ENCODE results near the gene NOX5.

NOX5 gene

GRCh38 chr15:69034352-69034751 is 19.9 kb downstream of the NOX5 start:
- no peaks in the 10 kb centered on the region for H3K36me3 Mint-ChIP-seq (ENCODE audit: insufficient read depth)
- H3K27me3 Mint-ChIP-seq, result peaks cover 47% of the 10 kb centered on the region
- no peak overlapping the region for H3K4me3 Mint-ChIP-seq
- no peak for ATAC-seq (replicated peaks; ENCODE audit: extremely low read depth, poor library complexity, severe bottlenecking)
- H3K4me1 Mint-ChIP-seq, result peaks cover 4% of the 10 kb centered on the region
- no peaks in the 10 kb centered on the region for H3K9me3 Mint-ChIP-seq
- no peak overlapping the region for H3K27ac Mint-ChIP-seq (ENCODE audit: low read depth)
- no peak for DNase-seq (ENCODE audit: low spot score in 2 of 2)

- ATAC-seq (replicated peaks; ENCODE audit: extremely low read depth, poor library complexity, severe bottlenecking), result no peak
- Mint-ChIP-seq H3K27me3 (peaks cover 40% of the 10 kb centered on the region), H3K36me3 (ENCODE audit: insufficient read depth) (no peaks in the 10 kb centered on the region), H3K27ac (ENCODE audit: low read depth) (no peak overlapping the region), H3K4me3 (no peak overlapping the region), H3K9me3 (no peaks in the 10 kb centered on the region), H3K4me1 (peaks cover 4% of the 10 kb centered on the region)
- DNase-seq (ENCODE audit: low spot score in 2 of 2), result no peak
Observed at GRCh38 chr15:69035205-69035917, 20.9 kb downstream of the NOX5 start.

- ATAC-seq (replicated peaks; ENCODE audit: extremely low read depth, poor library complexity, severe bottlenecking), result no peak
- Mint-ChIP-seq H3K27me3 (peaks cover 35% of the 10 kb centered on the region), H3K36me3 (ENCODE audit: insufficient read depth) (no peaks in the 10 kb centered on the region)
Observed at GRCh38 chr15:69035918-69036258, 21.4 kb downstream of the NOX5 start.

GRCh38 chr15:69036826-69037225 is 22.3 kb downstream of the NOX5 start:
- no peaks in the 10 kb centered on the region for H3K36me3 Mint-ChIP-seq (ENCODE audit: insufficient read depth)
- H3K27me3 Mint-ChIP-seq, result peaks cover 33% of the 10 kb centered on the region
- H3K4me1 Mint-ChIP-seq, result peaks cover 3% of the 10 kb centered on the region
- no peak for ATAC-seq (replicated peaks; ENCODE audit: extremely low read depth, poor library complexity, severe bottlenecking)
- no peak for DNase-seq (ENCODE audit: low spot score in 2 of 2)
- no peaks in the 10 kb centered on the region for H3K9me3 Mint-ChIP-seq
- no peak overlapping the region for H3K4me3 Mint-ChIP-seq
- H3K27ac Mint-ChIP-seq (ENCODE audit: low read depth), result peak overlapping the region; percentile 36

More at GRCh38 chr15:69035918-69036258, 21.4 kb downstream of the NOX5 start:
- H3K4me3 Mint-ChIP-seq, result no peak overlapping the region
- no peak overlapping the region for H3K27ac Mint-ChIP-seq (ENCODE audit: low read depth)
- DNase-seq (ENCODE audit: low spot score in 2 of 2), result no peak
- no peaks in the 10 kb centered on the region for H3K9me3 Mint-ChIP-seq
- H3K4me1 Mint-ChIP-seq, result peaks cover 4% of the 10 kb centered on the region

DNA sequence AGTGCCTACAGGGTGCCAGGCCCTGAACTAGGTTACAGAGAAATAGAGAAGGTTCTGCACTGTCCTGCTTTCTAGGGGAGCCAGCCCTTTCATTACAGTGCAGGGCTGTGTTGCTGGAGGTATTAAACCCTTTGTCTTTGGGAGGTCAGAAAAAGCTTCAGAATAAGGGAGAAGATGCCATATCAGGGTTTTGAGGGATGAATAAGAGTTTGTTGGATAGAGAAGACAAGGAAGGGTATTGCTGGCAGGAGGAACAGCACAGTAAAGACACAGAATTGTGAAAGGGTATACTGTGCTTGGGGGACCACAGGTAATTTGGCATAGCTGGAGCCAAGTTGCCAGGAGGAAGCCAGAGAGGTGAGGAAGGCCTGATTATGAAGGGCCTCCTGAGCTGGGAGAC is 23.0 kb downstream of the NOX5 start:
- Mint-ChIP-seq H3K27ac (ENCODE audit: low read depth) (no peak overlapping the region), H3K27me3 (peaks cover 33% of the 10 kb centered on the region), H3K9me3 (no peaks in the 10 kb centered on the region), H3K4me3 (no peak overlapping the region), H3K4me1 (no peaks in the 10 kb centered on the region), H3K36me3 (ENCODE audit: insufficient read depth) (no peaks in the 10 kb centered on the region)
- ATAC-seq (replicated peaks; ENCODE audit: extremely low read depth, poor library complexity, severe bottlenecking) (no peak), DNase-seq (ENCODE audit: low spot score in 2 of 2) (no peak)

DNA sequence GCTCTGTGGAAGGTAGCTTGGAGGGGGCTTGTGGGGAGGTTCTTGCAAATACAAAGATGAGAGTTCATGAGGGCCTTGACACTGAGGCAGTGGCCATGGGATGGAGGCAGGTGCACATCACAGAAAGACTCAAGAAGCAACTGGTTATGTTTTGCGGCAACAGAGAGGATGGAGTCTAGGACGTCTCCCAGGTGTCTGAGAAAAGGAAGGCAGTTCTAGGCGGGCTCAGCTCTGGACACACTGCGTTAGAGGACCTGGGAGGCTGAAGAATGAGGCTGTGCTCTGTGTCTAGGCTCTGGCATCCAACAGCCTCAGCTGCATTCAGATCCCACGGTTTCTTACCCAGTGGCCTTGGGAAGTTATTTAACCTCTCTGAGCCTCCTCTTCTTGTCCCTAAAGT is 23.5 kb downstream of the NOX5 start:
- no peak overlapping the region for H3K27ac Mint-ChIP-seq (ENCODE audit: low read depth)
- H3K4me3 Mint-ChIP-seq, result no peak overlapping the region
- H3K36me3 Mint-ChIP-seq (ENCODE audit: insufficient read depth), result no peaks in the 10 kb centered on the region
- no peak for DNase-seq (ENCODE audit: low spot score in 2 of 2)
- no peak for ATAC-seq (replicated peaks; ENCODE audit: extremely low read depth, poor library complexity, severe bottlenecking)
- no peaks in the 10 kb centered on the region for H3K4me1 Mint-ChIP-seq
- H3K27me3 Mint-ChIP-seq, result peaks cover 33% of the 10 kb centered on the region
- no peaks in the 10 kb centered on the region for H3K9me3 Mint-ChIP-seq

GRCh38 chr15:69038508-69038907 is 24.0 kb downstream of the NOX5 start:
- ATAC-seq (replicated peaks; ENCODE audit: extremely low read depth, poor library complexity, severe bottlenecking) (no peak), DNase-seq (ENCODE audit: low spot score in 2 of 2) (no peak)
- H3K27ac Mint-ChIP-seq (ENCODE audit: low read depth), result no peak overlapping the region
- no peaks in the 10 kb centered on the region for H3K4me1 Mint-ChIP-seq
- no peaks in the 10 kb centered on the region for H3K9me3 Mint-ChIP-seq
- peaks cover 33% of the 10 kb centered on the region for H3K27me3 Mint-ChIP-seq
- no peaks in the 10 kb centered on the region for H3K36me3 Mint-ChIP-seq (ENCODE audit: insufficient read depth)
- no peak overlapping the region for H3K4me3 Mint-ChIP-seq

- H3K36me3 Mint-ChIP-seq (ENCODE audit: insufficient read depth), result no peaks in the 10 kb centered on the region
- H3K4me3 Mint-ChIP-seq, result no peak overlapping the region
- H3K9me3 Mint-ChIP-seq, result no peaks in the 10 kb centered on the region
- peaks cover 33% of the 10 kb centered on the region for H3K27me3 Mint-ChIP-seq
- no peaks in the 10 kb centered on the region for H3K4me1 Mint-ChIP-seq
- DNase-seq (ENCODE audit: low spot score in 2 of 2) (no peak), ATAC-seq (replicated peaks; ENCODE audit: extremely low read depth, poor library complexity, severe bottlenecking) (no peak)
- no peak overlapping the region for H3K27ac Mint-ChIP-seq (ENCODE audit: low read depth)
Observed at GRCh38 chr15:69039516-69040225, 25.2 kb downstream of the NOX5 start.

DNA sequence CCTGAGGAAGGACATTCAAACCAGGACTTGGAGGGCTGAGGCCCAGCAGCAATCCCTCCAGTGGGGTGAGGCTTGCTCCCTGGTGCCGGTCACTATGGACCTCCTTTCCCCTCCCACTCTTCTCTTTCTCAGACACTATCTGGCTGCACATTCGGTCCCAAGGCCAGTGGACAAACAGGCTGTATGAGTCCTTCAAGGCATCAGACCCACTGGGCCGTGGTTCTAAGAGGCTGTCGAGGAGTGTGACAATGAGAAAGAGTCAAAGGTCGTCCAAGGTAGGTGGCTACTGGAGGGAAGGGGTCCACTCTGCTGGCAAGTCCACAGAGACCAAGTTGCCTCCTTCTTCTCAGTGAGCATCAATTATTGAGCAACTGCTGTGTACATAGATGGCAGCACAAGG is 28.0 kb downstream of the NOX5 start:
- DNase-seq (ENCODE audit: low spot score in 2 of 2) (no peak), ATAC-seq (replicated peaks; ENCODE audit: extremely low read depth, poor library complexity, severe bottlenecking) (no peak)
- H3K27me3 Mint-ChIP-seq, result peaks cover 24% of the 10 kb centered on the region
- no peaks in the 10 kb centered on the region for H3K4me1 Mint-ChIP-seq
- no peaks in the 10 kb centered on the region for H3K36me3 Mint-ChIP-seq (ENCODE audit: insufficient read depth)
- H3K9me3 Mint-ChIP-seq, result no peaks in the 10 kb centered on the region
- H3K27ac Mint-ChIP-seq (ENCODE audit: low read depth), result no peak overlapping the region
- no peak overlapping the region for H3K4me3 Mint-ChIP-seq

DNA sequence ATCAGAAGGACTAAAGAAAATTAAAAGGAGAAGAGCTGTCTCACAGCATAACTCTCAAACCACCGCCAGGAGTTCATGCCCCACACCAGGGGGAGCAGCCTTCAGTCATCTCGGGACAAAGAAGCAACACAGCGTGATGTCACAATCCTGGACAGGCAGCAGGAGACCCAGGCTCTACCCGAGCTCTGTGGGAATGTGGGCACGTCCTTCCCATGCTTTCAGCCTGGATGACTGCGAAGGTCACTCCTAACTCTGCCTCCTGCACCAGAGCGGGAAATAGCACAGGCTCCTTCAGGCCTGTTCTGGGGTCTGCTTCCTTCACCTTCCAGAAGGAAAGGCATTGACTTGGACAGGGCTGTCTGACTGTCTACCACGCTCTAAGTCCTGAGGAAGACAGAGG is 31.3 kb downstream of the NOX5 start:
- Mint-ChIP-seq H3K9me3 (no peaks in the 10 kb centered on the region), H3K4me1 (no peaks in the 10 kb centered on the region), H3K4me3 (no peak overlapping the region), H3K27ac (ENCODE audit: low read depth) (no peak overlapping the region), H3K27me3 (peaks cover 18% of the 10 kb centered on the region), H3K36me3 (ENCODE audit: insufficient read depth) (no peaks in the 10 kb centered on the region)
- DNase-seq (ENCODE audit: low spot score in 2 of 2) (no peak), ATAC-seq (replicated peaks; ENCODE audit: extremely low read depth, poor library complexity, severe bottlenecking) (no peak)

DNA sequence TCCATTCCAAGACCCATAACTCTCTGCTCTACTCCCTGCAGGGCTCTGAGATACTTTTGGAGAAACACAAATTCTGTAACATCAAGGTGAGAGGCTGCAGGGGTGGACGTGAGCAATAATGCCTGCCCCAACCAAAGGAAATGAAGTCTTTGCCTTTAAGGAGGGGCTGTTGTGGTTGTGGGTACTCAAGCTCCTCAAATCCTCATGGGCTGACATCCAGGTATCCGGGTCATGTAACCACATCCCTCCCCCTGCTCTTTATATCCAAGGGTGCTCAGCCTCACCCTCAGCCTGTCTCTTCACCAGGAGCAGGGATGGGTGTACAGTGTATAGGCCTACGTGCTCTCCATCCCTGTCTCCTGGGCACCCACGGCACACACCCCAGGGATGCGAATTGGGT is 32.3 kb downstream of the NOX5 start:
- no peaks in the 10 kb centered on the region for H3K4me1 Mint-ChIP-seq
- no peaks in the 10 kb centered on the region for H3K36me3 Mint-ChIP-seq (ENCODE audit: insufficient read depth)
- ATAC-seq (replicated peaks; ENCODE audit: extremely low read depth, poor library complexity, severe bottlenecking), result no peak
- no peaks in the 10 kb centered on the region for H3K9me3 Mint-ChIP-seq
- H3K4me3 Mint-ChIP-seq, result no peak overlapping the region
- DNase-seq (ENCODE audit: low spot score in 2 of 2), result no peak
- H3K27ac Mint-ChIP-seq (ENCODE audit: low read depth), result no peak overlapping the region
- H3K27me3 Mint-ChIP-seq, result peaks cover 18% of the 10 kb centered on the region

DNA sequence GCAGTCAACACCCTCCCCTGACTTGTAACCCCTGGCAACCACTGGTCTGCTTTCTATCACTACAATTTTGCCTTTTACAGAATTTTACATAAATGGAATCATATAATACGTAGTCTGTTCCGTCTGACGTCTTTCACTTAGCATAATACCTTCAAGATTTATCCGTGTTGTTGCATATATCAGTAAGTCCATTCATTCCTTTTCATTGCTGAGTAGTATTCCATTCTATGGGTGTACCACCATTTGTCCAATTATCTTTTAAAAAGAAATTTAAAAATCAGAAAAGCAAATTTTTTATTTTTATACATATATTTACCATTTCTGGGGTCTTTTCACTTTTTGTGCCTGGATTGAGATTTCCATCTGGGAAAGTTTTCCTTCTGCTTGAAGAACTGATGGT is 35.5 kb downstream of the NOX5 start:
- Mint-ChIP-seq H3K27me3 (peaks cover 18% of the 10 kb centered on the region), H3K4me3 (no peak overlapping the region), H3K4me1 (no peaks in the 10 kb centered on the region), H3K27ac (ENCODE audit: low read depth) (no peak overlapping the region), H3K36me3 (ENCODE audit: insufficient read depth) (no peaks in the 10 kb centered on the region), H3K9me3 (no peaks in the 10 kb centered on the region)
- DNase-seq (ENCODE audit: low spot score in 2 of 2) (no peak), ATAC-seq (replicated peaks; ENCODE audit: extremely low read depth, poor library complexity, severe bottlenecking) (no peak)

- Mint-ChIP-seq H3K27me3 (peaks cover 15% of the 10 kb centered on the region), H3K36me3 (ENCODE audit: insufficient read depth) (no peaks in the 10 kb centered on the region), H3K27ac (ENCODE audit: low read depth) (no peak overlapping the region), H3K4me3 (no peak overlapping the region), H3K9me3 (no peaks in the 10 kb centered on the region), H3K4me1 (peaks cover 6% of the 10 kb centered on the region)
- ATAC-seq (replicated peaks; ENCODE audit: extremely low read depth, poor library complexity, severe bottlenecking) (no peak), DNase-seq (ENCODE audit: low spot score in 2 of 2) (no peak)
Observed at GRCh38 chr15:69055251-69055650, 40.8 kb downstream of the NOX5 start.

Data from central memory CD8-positive, alpha-beta T cell (primary cell).